ENCODE results near the gene ALG14. TPM values are rescaled to one million over a fixed set of nuclear protein-coding genes. Genes with fewer than 3 reads are reported as not detected.
A peak's percentile ranks its signal among the peaks of the same experiment; 100 is the strongest.

ALG14 gene
- total and polyA plus RNA-seq, 4 donors = 1.0 to 16.6 (median 1.9) TPM

- Histone ChIP-seq H3K27me3 (ENCODE audit: control insufficient read depth in 4 of 4, insufficient read depth in 4 of 4, low read length in 3 of 4) (no peaks in the 10 kb centered on the region), H3K9ac (ENCODE audit: low read depth in 1 of 2, low read length in 2 of 2) (peak overlapping the region in 1 of 2 donors; percentile 93), H3K27ac (ENCODE audit: low read depth in 1 of 2, low read length in 2 of 2) (peak overlapping the region; percentile 92 to 95), H3K9me3 (ENCODE audit: control insufficient read depth in 4 of 4, low read length in 3 of 4) (no peaks in the 10 kb centered on the region), H3K4me1 (ENCODE audit: control insufficient read depth in 4 of 4, insufficient read depth in 4 of 4, low read length in 3 of 4) (peaks cover 6 to 21% (median 12%) of the 10 kb centered on the region in 4 donors), H3K4me3 (ENCODE audit: low read depth in 1 of 3, low read length in 3 of 3) (no peak overlapping the region), H3K36me3 (ENCODE audit: control insufficient read depth in 4 of 4, insufficient read depth in 3 of 4, low read depth in 1 of 4, low read length in 3 of 4) (no peaks in the 10 kb centered on the region)
- no peak for TF ChIP-seq ATF3 (IDR thresholded peaks at IDR 0.05)
- TF ChIP-seq RAD21 (IDR thresholded peaks at IDR 0.05) = peak in 1 of 2 donors; percentile 17
- no peak for TF ChIP-seq HNF4G (IDR thresholded peaks at IDR 0.05)
- TF ChIP-seq MAX (IDR thresholded peaks at IDR 0.05) = peak; percentile 12
- peak; percentile 56 to 75 for TF ChIP-seq HNF4A (conservative IDR thresholded peaks at IDR 0.05)
- TF ChIP-seq EGR1 (IDR thresholded peaks at IDR 0.05; ENCODE audit: low read depth in 2 of 2) = no peak
- no peak for TF ChIP-seq ZBTB33 (IDR thresholded peaks at IDR 0.05)
- no peak for TF ChIP-seq CTCF (IDR thresholded peaks at IDR 0.05; ENCODE audit: low read depth, low read length, missing input control)
- TF ChIP-seq SP1 (IDR thresholded peaks at IDR 0.05) = no peak
- no peak for TF ChIP-seq GABPA (IDR thresholded peaks at IDR 0.05 in 1 of 2, conservative IDR thresholded peaks at IDR 0.05 in 1 of 2)
- peak; percentile 24 to 74 for TF ChIP-seq RXRA (IDR thresholded peaks at IDR 0.05)
- no peak for TF ChIP-seq TAF1 (conservative IDR thresholded peaks at IDR 0.05)
- TF ChIP-seq REST (IDR thresholded peaks at IDR 0.05) = no peak
- TF ChIP-seq FOXA2 (IDR thresholded peaks at IDR 0.05) = no peak
- TF ChIP-seq FOXA1 (IDR thresholded peaks at IDR 0.05) = no peak
- TF ChIP-seq JUND (IDR thresholded peaks at IDR 0.05) = peak in 1 of 2 donors; percentile 19
- no peak for TF ChIP-seq YY1 (IDR thresholded peaks at IDR 0.05)
- peak; percentile 54 for TF ChIP-seq NR2F2 (IDR thresholded peaks at IDR 0.05)
- 42% methylated on average over 7 of the region's 7 CpGs for WGBS
- no peak for DNase-seq (ENCODE audit: low spot score)
These were observed 111.2 kb downstream of the ALG14 start for GRCh38 chr1:94961582-94961981.
